Measurements from ENCODE around the gene ABHD5.

Gene ABHD5

DNA sequence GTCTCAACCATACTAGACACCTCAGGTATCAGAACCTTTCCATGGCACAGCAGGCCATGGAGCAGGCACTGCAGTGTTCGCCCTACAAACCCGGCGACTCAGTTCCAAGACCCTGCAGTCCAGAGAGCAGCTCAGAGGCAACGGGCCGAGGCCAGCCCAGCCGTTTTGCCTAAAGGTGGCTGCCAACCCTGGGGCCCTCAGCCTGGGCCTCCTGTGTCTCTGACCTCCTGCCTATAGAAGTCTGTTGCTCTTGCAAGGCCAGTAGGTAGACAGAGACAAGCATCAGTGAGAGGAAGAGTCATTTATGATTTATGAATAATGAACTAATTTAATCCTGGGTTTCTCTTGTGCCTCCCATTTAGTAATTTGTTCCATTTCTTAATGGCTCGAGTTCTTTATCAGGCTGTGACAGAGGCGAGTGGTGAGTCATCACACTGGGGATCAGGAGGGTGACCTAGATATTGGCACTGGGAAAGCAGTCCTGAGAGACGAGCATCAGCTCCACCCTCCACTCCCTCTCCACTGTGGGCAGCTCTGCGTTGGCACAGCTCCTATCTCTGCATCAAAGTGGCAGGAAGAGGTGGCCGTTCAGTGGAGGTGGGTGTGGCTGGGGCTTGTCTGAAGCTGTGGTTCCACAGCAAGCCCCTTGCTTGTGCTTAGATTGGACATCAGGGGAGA, 79.8 kb downstream of the ABHD5 start:
- TF ChIP-seq CTCF (conservative IDR thresholded peaks at IDR 0.05): no peak
- H3K27ac ChIP-seq: peak overlapping the region; percentile 47

- peak overlapping the region; percentile 47; the same call in 1 of the 2 replicates for H3K27ac ChIP-seq
- no peak for TF ChIP-seq CTCF (conservative IDR thresholded peaks at IDR 0.05)
Observed at GRCh38 chr3:43771610-43772009, 80.9 kb downstream of the ABHD5 start.

DNA sequence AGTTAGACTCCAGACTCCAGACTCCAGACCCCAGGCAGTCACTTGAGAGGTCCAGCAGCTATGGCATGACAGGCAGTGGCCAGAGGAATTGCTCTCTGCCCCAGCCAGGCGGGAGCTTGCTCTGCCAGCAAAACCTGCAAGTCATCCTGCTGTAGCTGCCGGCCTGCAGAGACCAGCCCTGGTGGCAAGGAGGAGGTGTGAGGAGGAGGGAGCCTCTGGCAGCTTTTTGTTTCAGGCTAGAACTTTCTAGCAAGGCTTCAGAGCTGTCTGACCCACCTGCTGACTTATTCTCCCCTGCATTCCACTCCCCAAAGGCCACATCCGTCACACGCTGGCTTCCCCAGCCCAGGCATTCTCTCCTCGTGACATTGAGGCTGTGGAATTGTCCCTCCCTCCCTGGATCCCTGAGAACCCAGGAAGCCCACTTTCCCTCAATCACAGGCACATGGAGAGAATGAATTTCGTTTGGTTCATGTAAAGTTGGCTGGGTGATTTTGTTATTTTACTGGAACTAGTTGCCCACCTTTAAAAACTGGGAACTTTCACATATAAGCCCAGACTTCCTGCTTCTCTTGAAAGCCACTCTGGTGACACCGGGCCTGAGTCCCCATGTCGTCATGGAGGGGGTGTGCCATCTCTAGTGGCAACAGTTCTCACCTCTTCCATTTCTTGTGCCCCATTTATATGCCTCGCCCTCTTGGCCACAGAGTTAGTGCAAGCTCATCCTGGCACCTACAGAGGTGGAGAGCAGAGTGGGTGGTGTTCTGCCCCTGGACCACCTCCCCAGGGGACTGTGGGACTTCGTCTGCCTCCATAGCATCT, 82.7 kb downstream of the ABHD5 start:
- peak overlapping the region; percentile 41; the same call in 1 of the 2 replicates for H3K27ac ChIP-seq
- TF ChIP-seq CTCF (conservative IDR thresholded peaks at IDR 0.05): no peak

DNA sequence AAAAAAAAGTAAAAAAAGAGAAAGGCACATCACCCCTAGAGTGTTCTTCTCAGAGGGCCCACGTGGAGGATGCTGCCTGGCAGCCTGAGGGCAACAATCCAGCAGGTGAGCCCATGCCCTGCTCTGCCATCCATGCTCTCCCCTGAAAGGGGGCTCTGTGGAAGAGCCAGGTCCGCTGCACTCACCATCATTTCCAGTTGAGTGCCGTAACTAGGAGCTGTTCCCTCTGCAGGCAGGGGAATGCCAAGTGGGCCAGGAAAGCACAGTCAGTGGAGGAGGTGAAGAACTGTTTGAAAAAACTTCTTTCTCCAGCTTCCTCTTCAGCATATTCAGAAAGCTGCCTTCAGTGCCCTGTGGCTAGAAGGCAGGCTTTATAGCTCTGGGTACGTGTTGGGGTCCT, 84.1 kb downstream of the ABHD5 start:
- no peak overlapping the region for H3K27ac ChIP-seq
- TF ChIP-seq CTCF (conservative IDR thresholded peaks at IDR 0.05): no peak

DNA sequence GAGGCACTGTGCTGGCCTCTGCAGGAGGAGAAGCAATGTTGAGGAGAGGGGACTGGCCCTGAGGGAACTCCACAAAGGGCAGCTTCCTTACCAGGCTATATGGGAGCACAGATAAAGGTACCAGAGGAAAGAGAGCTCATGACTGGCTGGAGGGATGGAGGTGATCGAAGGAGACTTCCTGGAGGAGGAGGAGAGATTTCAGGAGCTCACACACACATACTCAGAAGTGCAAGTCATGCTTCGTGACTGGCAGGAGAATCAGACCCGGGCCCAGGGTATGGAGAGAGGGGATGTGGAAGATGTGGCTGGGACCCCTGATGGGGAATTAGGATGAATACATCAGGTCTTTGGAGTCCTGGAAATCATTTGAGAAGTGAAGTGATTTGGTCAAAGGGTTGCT, 85.4 kb downstream of the ABHD5 start:
- no peak overlapping the region for H3K27ac ChIP-seq
- TF ChIP-seq CTCF (conservative IDR thresholded peaks at IDR 0.05): no peak

DNA sequence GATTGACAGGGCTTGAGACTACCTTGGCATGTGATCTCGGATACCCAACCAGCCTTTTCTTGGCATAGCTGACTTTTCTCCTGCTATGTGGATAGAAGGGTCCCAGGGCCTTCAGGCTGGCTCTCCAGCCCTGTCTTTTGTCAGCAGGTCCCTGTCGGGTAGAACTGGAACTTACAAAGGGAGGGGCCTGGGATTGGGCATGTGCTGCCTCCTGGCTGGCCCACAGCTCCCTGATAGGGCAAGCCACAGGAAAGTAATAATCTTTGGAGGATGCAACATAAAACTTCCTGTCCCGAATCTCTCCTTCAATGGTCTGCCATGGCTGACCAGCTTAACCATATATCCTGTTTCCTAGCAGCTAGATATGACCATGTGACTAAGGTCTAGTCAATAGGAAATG, 89.1 kb downstream of the ABHD5 start:
- TF ChIP-seq CTCF (conservative IDR thresholded peaks at IDR 0.05): no peak
- no peak overlapping the region for H3K27ac ChIP-seq

DNA sequence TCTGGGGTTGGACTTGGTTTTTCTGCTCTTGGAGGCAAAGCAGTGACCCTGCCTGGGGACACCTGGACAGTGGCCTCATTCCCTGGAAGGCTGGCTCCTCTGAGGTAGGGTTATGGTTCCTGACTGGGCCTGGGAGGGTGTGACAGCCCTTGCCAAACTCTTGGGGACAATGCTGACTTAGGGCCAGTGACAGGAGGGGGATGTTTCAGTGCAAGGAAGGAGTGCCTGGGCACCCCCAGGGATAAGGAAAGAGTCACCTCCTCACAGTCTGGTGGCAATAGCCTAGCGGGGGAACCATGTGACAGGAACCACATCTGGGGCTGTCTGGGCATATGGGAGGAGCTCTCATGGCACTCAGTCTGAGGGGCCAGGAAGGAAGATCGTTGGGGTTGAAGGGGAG, 91.8 kb downstream of the ABHD5 start:
- no peak for TF ChIP-seq CTCF (conservative IDR thresholded peaks at IDR 0.05)
- H3K27ac ChIP-seq: no peak overlapping the region
